ENCODE measurements around the gene AGAP9.
"Not testable (repeated sequence)": the region's sequence is repeated elsewhere in the genome, so short reads cannot be mapped to it uniquely, and the experiment has no call there.

The AGAP9 gene

DNA sequence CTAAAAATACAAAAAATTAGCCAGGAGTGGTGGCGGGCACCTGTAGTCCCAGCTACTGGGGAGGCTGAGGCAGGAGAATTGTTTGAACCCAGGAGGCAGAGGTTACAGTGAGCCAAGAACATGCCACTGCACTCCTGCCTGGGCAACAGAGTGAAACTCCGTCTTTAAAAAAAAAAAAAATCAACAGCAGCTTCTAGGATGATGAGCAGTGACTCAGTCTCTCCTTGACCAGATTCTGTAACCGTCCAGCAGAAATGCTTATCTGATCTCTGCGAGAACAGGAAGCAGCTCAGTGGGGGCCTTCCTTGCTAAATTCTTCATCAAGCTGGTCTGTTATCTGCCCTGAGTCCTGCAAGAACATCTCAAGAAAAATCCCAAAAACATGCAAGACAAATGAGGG is 37.5 kb downstream of the AGAP9 start:
- DNase-seq (ENCODE audit: low read depth, low spot score), result not testable (repeated sequence)

DNA sequence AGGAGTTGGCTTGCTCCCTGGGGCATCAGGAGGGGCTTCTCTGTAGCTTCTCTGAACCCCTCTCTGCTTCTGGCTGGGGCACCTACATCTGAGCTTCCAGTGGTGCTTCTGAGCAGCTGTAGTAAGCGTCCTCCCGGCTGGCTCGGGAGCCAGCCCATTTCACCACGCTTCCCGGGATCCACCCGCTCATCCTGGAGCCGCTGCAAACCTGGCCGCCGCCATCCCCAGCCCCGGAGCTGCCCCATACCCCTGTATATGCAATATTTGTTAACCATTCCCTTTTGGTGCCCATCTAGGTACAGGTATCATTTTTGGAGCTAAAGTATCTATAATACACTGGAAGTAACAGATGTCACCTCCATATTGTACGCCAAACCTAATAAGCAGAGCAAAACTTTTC is 38.7 kb downstream of the AGAP9 start:
- not testable (repeated sequence) for DNase-seq (ENCODE audit: low read depth, low spot score)

DNA sequence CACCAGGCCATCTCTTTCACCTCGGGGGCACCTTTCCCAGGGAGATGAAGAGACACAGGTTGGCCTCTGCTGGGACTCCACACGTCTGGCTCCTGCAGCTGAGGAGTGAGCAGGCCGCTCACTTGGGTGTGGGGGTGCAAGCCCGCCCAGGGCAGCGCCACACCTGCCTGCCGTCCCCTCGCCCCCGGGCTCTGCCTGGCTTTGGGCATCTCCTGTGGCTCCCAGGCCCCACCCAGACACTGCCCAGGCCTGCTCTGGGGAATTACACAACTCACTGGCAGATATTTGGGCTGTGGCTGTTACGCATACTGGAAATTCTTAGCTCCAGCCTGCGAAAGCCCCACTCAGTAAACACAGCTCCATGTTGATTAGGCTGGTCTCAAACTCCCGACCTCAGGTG is 39.5 kb downstream of the AGAP9 start, which contains the start of gene ANXA8:
Gene ANXA8 (minus strand): TSS at position 193 of the 400 bp plus-strand sequence. CDS start 182 bp downstream, at position 11.
- DNase-seq (ENCODE audit: low read depth, low spot score), result not testable (repeated sequence)

GRCh38 chr10:47482367-47482766 is 41.1 kb downstream of the AGAP9 start:
- DNase-seq (ENCODE audit: low read depth, low spot score), result not testable (repeated sequence)

- not testable (repeated sequence) for DNase-seq (ENCODE audit: low read depth, low spot score)
Measured at GRCh38 chr10:47481768-47482181, 41.7 kb downstream of the AGAP9 start.

GRCh38 chr10:47481182-47481766 is 42.2 kb downstream of the AGAP9 start:
- DNase-seq (ENCODE audit: low read depth, low spot score), result not testable (repeated sequence)

DNA sequence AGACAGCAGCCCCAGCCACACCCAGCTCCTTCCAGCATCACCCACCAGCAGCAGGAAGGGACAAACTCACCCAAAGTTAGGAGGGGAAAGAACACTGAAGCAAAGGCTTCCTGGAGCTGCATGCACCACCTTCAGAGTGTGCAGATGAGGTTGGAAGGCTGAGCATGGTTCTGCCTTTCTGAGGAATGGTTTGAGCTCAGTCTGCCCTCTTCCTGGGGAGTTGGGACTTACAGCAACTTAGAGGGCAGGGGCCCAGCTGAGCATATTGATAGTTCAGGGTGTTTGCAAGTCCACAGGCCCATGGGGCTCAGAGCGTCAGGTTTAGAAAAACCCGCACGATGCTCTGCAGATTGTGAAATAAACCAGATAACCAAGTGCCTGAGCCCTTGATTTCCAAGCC is 43.3 kb downstream of the AGAP9 start:
- DNase-seq (ENCODE audit: low read depth, low spot score), result not testable (repeated sequence)

- DNase-seq (ENCODE audit: low read depth, low spot score), result not testable (repeated sequence)
Measured at GRCh38 chr10:47478114-47478513, 45.3 kb downstream of the AGAP9 start.

GRCh38 chr10:47477078-47477477 is 46.4 kb downstream of the AGAP9 start:
- not testable (repeated sequence) for DNase-seq (ENCODE audit: low read depth, low spot score)

- DNase-seq (ENCODE audit: low read depth, low spot score), result not testable (repeated sequence)
Measured at GRCh38 chr10:47475101-47475500, 48.3 kb downstream of the AGAP9 start.

DNA sequence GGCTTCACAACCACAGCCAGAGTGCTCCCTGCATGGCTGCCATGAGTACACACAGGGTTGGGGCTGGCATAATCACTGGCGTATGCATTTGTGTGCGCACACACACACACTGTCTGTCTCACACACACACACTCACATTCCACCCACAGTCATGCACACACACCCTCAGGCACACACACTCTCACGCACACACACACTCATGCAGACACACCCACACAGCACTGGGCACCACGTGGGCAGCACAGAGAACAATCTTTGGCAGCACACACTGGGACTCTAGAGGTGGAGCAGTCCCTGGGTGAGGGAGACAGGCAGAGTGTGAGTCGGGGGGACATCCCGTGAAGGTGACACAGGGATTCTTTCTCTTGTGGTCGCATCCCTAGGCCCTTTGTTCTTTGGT is 49.9 kb downstream of the AGAP9 start:
- not testable (repeated sequence) for DNase-seq (ENCODE audit: low read depth, low spot score)

GRCh38 chr10:47472647-47473046 is 50.8 kb downstream of the AGAP9 start:
- not testable (repeated sequence) for DNase-seq (ENCODE audit: low read depth, low spot score)

GRCh38 chr10:47472072-47472471 is 51.4 kb downstream of the AGAP9 start:
- not testable (repeated sequence) for DNase-seq (ENCODE audit: low read depth, low spot score)

DNA sequence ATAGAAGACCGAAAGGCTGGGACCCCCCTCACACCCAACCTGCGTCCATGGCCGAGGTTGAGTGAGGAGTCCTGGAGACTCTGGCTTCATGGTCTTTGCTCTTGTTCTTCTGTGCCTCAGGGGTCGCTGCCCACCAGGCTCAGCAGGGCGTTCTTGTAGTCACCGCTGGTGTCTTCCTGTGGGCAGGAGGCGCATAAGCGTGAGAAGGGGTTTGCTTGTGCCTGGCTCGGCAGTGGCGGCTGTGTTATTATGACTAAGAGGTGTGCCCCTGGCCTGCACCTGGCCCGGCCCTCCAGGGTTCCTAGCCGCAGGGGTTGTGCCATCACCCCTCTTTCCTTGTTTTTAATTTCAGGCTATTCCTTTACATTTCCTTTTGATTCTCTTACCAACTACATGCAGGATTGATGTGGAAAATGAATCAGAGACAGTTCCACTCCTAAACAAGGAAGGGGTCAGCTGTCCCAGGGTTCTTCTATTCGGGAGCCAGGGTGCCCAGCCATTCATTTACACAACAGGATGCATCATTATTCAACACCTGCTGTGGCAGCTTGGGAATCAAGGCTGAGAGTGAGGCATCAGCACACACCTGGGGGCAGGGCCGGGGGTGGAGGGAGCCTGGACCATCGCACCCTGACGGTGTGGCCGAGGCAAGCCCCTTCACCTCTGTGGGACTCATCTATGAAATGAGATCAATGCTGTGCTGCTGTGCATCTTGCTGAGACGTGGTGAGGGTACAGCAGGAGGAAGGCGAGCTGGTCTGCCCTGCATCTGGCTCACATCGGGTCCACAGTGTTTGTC is 54.5 kb downstream of the AGAP9 start:
- not testable (repeated sequence) for DNase-seq (ENCODE audit: low read depth, low spot score)

DNA sequence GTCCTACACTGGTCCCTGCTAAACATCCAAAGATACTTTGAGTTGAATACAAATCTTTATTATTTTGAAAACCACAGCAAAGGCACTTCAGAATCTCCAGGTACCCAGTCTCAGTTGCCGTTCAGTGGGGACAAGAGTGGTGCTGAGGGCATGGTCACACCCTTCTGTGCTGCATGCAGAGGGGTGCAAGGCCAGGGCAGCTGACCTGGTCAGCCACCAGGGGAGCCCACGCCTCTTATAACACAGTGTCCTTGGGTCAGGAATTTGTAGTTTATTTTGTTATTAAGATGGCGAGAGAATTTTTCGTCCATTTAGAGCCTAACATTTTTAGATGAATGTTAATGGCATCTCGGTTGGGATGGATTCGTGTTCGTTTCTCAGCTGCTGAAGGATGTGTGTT is 55.5 kb downstream of the AGAP9 start:
- not testable (repeated sequence) for DNase-seq (ENCODE audit: low read depth, low spot score)

- not testable (repeated sequence) for DNase-seq (ENCODE audit: low read depth, low spot score)
Measured at GRCh38 chr10:47467458-47467857, 56.0 kb downstream of the AGAP9 start.

- not testable (repeated sequence) for DNase-seq (ENCODE audit: low read depth, low spot score)
Measured at GRCh38 chr10:47465216-47465917, 58.1 kb downstream of the AGAP9 start.

DNA sequence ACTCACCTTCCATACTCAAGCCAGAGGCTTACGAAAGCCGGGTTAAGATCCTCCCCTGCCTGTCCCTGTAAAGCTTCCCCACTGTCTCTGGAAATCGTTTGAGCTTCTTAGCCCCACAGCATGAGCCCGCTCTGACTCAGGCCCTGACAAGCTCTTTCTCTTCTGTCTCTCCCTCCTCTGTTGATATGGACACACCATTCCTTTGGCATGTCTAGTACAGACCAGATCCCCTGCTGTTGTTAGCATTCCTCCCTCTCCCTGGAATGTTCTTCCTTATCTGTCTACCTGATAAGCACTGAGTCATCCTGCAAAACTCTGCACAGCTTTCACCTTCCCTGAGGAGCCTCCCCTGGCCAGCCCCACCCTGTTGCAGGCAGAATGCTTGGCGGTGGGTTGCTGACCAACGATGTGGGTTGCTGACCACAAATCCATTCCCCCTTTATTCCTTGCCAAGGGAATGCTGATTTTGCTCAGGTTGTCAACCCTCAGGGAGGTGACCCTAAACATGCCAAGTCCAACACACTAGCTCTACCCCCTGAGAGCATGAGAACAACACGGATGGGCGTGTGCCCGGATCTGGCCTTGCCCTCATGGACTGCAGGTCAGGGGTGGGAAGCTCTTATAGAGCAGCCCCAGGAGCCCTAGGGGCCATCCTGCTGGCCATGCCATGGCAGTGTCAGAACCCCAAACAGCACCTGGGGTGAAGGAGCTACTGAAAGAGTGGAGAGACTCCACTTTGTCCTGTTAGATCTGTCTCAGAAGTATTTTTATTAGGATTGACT is 60.7 kb downstream of the AGAP9 start:
- DNase-seq (ENCODE audit: low read depth, low spot score), result not testable (repeated sequence)

GRCh38 chr10:47461261-47461687 is 62.2 kb downstream of the AGAP9 start:
- DNase-seq (ENCODE audit: low read depth, low spot score), result peak; percentile 7

DNA sequence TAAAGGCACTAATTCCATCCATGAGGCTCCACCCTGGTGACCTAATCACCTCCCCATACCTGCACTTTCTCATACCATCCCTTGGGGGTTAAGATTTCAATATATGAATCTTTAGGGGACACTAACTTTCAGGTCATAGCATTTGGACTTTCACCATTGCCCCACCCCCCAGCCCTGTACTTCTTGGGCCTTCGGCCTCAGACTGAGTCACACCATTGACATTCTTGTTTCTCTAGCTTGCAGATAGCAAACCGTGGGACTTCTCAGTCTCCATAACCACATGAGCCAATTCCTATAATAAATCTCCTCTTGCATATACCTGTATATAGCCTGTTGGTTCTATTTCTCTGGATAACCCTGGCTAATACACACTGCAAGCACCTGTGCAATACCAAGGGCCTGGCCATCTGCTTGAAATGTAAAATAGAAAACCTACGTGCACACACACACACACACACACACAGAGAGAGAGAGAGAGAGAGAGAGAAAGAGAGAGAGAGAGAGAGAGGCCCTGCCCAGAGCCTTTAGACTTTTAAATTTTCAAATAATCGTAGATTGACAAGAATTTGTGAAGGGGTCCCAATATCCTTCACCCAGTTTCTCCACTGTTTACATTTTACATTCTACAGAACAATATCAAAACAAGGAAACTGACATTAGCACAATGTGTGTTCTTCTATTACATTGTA is 64.8 kb downstream of the AGAP9 start:
- DNase-seq (ENCODE audit: low read depth, low spot score), result no peak

DNA sequence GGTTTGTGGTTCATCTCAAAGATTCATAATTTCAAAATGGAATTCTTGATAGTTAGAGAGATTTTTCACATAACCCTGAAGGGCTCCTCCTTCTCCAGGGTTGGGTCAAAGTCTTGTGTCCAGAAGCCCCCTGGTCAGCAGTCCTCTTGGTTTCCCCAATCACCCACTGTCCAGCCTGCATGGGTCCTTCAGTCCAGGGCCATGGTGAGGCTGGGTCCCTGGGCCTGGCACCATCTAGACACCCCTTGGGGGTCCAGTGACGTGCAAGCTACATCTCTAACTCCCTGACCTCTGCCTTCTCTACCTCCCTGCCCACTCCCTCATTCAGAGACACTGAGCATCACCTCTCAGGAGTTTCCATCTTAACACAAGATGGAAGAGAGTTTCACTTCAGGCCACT is 65.6 kb downstream of the AGAP9 start:
- DNase-seq (ENCODE audit: low read depth, low spot score), result no peak

Data from smooth muscle cell of the brain vasculature (primary cell).